SK-N-MC (cell line): ENCODE data around the gene RBMS1.

Source experiments
- EZH2 ChIP-seq: fragments of 200-600 bp; sonication (generic); IDR thresholded peaks from one replicate; pipeline ENCODE4 v1.6.1; 2017; ENCODE audit warnings: antibody characterized with exemption
- POLR2AphosphoS5 ChIP-seq: IDR thresholded peaks from 2 replicates; pipeline ENCODE4 v1.6.1; 2012; ENCODE audit warnings: mild to moderate bottlenecking, low read depth, low read length, borderline replicate concordance

DNA sequence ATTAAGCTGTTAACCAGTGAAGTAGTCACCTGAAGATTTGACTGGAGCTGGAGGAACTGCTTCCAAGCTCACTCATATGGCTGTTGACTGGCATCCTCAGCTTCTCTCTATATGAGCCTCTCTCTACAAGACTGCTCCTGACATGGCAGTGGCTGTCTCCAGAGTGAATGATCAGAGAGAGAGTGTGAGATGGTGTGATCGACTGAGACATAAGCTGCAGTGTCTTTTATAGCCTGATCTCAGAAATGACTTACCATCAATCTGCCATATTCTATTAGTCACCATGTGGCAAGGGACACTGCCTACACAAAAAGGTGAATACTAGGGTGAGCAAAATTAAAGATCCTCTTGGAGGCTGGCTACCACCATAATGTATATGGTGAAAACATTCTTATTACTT is 7.8 kb upstream of the RBMS1 start:
- TF ChIP-seq POLR2AphosphoS5 (no peak), EZH2 (no peak)
